ENCODE results near the gene NOL3. TPM values are rescaled to one million over a fixed set of nuclear protein-coding genes. Genes with fewer than 3 reads are reported as not detected.

The NOL3 gene
- total and polyA plus RNA-seq, 2 of the 13 experiments (the other 11 are each of a cell fraction or from before 2014, with no cell fraction given) = 5.7 to 20.5 TPM

DNA sequence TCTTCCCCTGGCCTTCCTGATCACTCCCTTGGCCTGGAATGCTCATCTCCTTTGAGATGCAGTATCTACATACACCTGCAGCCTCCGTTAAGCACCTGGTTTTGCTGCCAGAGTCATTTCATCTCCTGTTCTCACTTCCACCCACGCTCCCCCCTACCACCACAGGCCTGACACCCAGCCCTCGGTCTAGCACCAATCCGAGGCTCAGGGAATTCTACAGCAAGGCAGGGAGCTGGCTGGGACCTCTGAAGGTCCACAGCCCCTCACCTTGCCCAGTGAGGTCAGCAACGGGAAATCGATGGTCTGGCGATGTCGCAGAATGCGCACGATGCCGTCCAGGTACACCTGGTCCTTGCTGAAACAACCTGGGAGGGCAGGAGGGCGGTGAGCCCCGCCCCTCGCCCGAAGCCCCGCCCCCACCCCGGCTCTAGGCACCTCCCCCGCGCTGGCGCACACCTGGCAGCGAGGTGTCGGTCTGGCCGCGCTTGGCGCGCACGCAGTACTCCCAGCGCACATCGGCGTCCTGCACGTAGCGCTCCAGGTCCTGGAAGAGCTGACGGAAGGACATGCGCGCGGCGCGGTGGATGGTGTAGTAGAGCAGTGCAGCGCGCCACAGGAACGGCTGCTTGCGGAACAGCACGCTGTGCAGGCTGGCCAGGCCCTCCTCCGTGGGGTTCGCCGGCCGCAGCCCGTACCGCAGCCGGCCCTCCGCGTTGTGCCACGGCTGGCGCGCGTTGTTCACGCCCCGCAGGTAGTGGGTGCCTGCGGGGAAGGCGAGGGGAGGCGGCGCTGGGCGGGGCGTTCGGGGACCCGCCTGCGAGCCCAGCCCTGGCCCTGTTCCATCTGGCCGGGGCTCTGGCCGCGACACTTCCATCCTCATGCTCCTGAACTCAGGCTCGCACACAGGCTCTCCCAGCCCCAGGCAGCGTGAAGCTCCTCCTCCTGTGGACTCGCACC, 7.7 kb downstream of the NOL3 start (continued):
- TF ChIP-seq ZNF326 (CRISPR knock-in tag; IDR thresholded peaks at IDR 0.05; ENCODE audit: borderline replicate concordance) = no peak; the same call in 1 of the 2 replicates
- TF ChIP-seq, protein P1, sequence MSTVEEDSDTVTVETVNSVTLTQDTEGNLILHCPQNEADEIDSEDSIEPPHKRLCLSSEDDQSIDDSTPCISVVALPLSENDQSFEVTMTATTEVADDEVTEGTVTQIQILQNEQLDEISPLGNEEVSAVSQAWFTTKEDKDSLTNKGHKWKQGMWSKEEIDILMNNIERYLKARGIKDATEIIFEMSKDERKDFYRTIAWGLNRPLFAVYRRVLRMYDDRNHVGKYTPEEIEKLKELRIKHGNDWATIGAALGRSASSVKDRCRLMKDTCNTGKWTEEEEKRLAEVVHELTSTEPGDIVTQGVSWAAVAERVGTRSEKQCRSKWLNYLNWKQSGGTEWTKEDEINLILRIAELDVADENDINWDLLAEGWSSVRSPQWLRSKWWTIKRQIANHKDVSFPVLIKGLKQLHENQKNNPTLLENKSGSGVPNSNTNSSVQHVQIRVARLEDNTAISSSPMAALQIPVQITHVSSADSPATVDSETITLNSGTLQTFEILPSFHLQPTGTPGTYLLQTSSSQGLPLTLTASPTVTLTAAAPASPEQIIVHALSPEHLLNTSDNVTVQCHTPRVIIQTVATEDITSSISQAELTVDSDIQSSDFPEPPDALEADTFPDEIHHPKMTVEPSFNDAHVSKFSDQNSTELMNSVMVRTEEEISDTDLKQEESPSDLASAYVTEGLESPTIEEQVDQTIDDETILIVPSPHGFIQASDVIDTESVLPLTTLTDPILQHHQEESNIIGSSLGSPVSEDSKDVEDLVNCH (CRISPR knock-in tag; IDR thresholded peaks at IDR 0.05) = peak; percentile 61; the same call in 1 of the 2 replicates
- TF ChIP-seq, protein P2, sequence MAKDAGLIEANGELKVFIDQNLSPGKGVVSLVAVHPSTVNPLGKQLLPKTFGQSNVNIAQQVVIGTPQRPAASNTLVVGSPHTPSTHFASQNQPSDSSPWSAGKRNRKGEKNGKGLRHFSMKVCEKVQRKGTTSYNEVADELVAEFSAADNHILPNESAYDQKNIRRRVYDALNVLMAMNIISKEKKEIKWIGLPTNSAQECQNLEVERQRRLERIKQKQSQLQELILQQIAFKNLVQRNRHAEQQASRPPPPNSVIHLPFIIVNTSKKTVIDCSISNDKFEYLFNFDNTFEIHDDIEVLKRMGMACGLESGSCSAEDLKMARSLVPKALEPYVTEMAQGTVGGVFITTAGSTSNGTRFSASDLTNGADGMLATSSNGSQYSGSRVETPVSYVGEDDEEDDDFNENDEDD (CRISPR knock-in tag; IDR thresholded peaks at IDR 0.05; ENCODE audit: borderline replicate concordance) = peak; percentile 82; the same call in 1 of the 2 replicates
- TF ChIP-seq MED1 (CRISPR knock-in tag; IDR thresholded peaks at IDR 0.05) = peak; percentile 47; the same call in 1 of the 2 replicates
- peak; percentile 57; the same call in 1 of the 2 replicates for TF ChIP-seq MIER2 (CRISPR knock-in tag; IDR thresholded peaks at IDR 0.05)
- TF ChIP-seq ZFYVE20 (CRISPR knock-in tag; IDR thresholded peaks at IDR 0.05; ENCODE audit: borderline replicate concordance, low read depth) = peak; percentile 72
- no peak for TF ChIP-seq NFE2 (CRISPR knock-in tag; IDR thresholded peaks at IDR 0.05)
- TF ChIP-seq CAMTA2 (CRISPR knock-in tag; IDR thresholded peaks at IDR 0.05; ENCODE audit: borderline replicate concordance) = 0 out of 2 replicates have a peak, but pooled peaks have one; percentile 53
- peak; percentile 55; the same call in 1 of the 2 replicates for TF ChIP-seq POLR2AphosphoS5 (IDR thresholded peaks at IDR 0.05; ENCODE audit: low read depth, low read length)
- TF ChIP-seq, protein P3, sequence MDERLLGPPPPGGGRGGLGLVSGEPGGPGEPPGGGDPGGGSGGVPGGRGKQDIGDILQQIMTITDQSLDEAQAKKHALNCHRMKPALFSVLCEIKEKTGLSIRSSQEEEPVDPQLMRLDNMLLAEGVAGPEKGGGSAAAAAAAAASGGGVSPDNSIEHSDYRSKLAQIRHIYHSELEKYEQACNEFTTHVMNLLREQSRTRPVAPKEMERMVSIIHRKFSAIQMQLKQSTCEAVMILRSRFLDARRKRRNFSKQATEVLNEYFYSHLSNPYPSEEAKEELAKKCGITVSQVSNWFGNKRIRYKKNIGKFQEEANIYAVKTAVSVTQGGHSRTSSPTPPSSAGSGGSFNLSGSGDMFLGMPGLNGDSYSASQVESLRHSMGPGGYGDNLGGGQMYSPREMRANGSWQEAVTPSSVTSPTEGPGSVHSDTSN (CRISPR knock-in tag; IDR thresholded peaks at IDR 0.05) = no peak
- TF ChIP-seq, protein P4, sequence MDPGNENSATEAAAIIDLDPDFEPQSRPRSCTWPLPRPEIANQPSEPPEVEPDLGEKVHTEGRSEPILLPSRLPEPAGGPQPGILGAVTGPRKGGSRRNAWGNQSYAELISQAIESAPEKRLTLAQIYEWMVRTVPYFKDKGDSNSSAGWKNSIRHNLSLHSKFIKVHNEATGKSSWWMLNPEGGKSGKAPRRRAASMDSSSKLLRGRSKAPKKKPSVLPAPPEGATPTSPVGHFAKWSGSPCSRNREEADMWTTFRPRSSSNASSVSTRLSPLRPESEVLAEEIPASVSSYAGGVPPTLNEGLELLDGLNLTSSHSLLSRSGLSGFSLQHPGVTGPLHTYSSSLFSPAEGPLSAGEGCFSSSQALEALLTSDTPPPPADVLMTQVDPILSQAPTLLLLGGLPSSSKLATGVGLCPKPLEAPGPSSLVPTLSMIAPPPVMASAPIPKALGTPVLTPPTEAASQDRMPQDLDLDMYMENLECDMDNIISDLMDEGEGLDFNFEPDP (CRISPR knock-in tag; conservative IDR thresholded peaks at IDR 0.05) = no peak
- no peak for TF ChIP-seq SETDB1 (CRISPR knock-in tag; IDR thresholded peaks at IDR 0.05; ENCODE audit: borderline replicate concordance)
- 0 out of 2 replicates have a peak, but pooled peaks have one; percentile 22 for TF ChIP-seq ZFP90 (CRISPR knock-in tag; IDR thresholded peaks at IDR 0.05; ENCODE audit: borderline replicate concordance)
- TF ChIP-seq ZNF777 (CRISPR knock-in tag; IDR thresholded peaks at IDR 0.05) = peak; percentile 75
- TF ChIP-seq, protein P5, sequence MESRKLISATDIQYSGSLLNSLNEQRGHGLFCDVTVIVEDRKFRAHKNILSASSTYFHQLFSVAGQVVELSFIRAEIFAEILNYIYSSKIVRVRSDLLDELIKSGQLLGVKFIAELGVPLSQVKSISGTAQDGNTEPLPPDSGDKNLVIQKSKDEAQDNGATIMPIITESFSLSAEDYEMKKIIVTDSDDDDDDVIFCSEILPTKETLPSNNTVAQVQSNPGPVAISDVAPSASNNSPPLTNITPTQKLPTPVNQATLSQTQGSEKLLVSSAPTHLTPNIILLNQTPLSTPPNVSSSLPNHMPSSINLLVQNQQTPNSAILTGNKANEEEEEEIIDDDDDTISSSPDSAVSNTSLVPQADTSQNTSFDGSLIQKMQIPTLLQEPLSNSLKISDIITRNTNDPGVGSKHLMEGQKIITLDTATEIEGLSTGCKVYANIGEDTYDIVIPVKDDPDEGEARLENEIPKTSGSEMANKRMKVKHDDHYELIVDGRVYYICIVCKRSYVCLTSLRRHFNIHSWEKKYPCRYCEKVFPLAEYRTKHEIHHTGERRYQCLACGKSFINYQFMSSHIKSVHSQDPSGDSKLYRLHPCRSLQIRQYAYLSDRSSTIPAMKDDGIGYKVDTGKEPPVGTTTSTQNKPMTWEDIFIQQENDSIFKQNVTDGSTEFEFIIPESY (CRISPR knock-in tag; IDR thresholded peaks at IDR 0.05) = peak; percentile 50; the same call in 1 of the 2 replicates
- TF ChIP-seq STAT5B (CRISPR knock-in tag; IDR thresholded peaks at IDR 0.05) = no peak
- 0 out of 2 replicates have a peak, but pooled peaks have one; percentile 28 for TF ChIP-seq RELA (CRISPR knock-in tag; IDR thresholded peaks at IDR 0.05)
- peak; percentile 96 for TF ChIP-seq HNRNPLL (IDR thresholded peaks at IDR 0.05; ENCODE audit: low read depth, low read length, poor library complexity, severe bottlenecking)
- no peak for TF ChIP-seq NR2C2 (CRISPR knock-in tag; IDR thresholded peaks at IDR 0.05; ENCODE audit: borderline replicate concordance)
- TF ChIP-seq ZNF224 (CRISPR knock-in tag; IDR thresholded peaks at IDR 0.05) = no peak
